ENCODE measurements around the gene ADGRF3. TPM values are rescaled to one million over a fixed set of nuclear protein-coding genes. Genes with fewer than 3 reads are reported as not detected.
"Not testable (repeated sequence)": the region's sequence is repeated elsewhere in the genome, so short reads cannot be mapped to it uniquely, and the experiment has no call there.

Gene ADGRF3
- total RNA-seq, 1 experiment from 2014 or later = 0.09 TPM

- not testable (repeated sequence) for H2BK15ac ChIP-seq (ENCODE audit: low read depth, low read length); H3K79me2 ChIP-seq (ENCODE audit: insufficient read depth, low read length); H3K79me1 ChIP-seq (ENCODE audit: insufficient read depth, low read depth, low read length, poor library complexity, severe bottlenecking); H3K23ac ChIP-seq (ENCODE audit: insufficient read length, low read depth, low read length); H2BK120ac ChIP-seq (ENCODE audit: low read depth, low read length, poor library complexity, severe bottlenecking); H3T11ph ChIP-seq (ENCODE audit: low read length); H3K27ac ChIP-seq (ENCODE audit: insufficient read length, low read depth, low read length); H3K4ac ChIP-seq (ENCODE audit: low read depth, low read length); H2BK12ac ChIP-seq (ENCODE audit: insufficient read length, low read depth, low read length); H4K5ac ChIP-seq (ENCODE audit: insufficient read length, low read depth, low read length); H3K27ac Mint-ChIP-seq; H3K27me3 ChIP-seq (ENCODE audit: insufficient read depth, low read length); H3K23me2 ChIP-seq (ENCODE audit: insufficient read length, low read depth, low read length, poor library complexity, severe bottlenecking); DNase-seq; H3K56ac ChIP-seq (ENCODE audit: insufficient read length, low read depth, low read length); H3K9me3 ChIP-seq (ENCODE audit: control insufficient read depth, low read depth, low read length); H4K91ac ChIP-seq (ENCODE audit: insufficient read length, low read depth, low read length); H2BK20ac ChIP-seq (ENCODE audit: low read depth, low read length, poor library complexity, severe bottlenecking); H3K14ac ChIP-seq (ENCODE audit: insufficient read depth, low read length); H3K27me3 Mint-ChIP-seq (ENCODE audit: low read depth); H4K20me1 ChIP-seq (ENCODE audit: control insufficient read depth, insufficient read depth, insufficient read length); H3K4me1 ChIP-seq (ENCODE audit: insufficient read depth, low read length); H2BK5ac ChIP-seq (ENCODE audit: insufficient read length, low read length); H3K18ac ChIP-seq (ENCODE audit: insufficient read length, low read depth, low read length); H3K9ac ChIP-seq (ENCODE audit: extremely low read depth, insufficient read length, low read length); H3K4me3 Mint-ChIP-seq; H4K8ac ChIP-seq (replicated peaks; ENCODE audit: insufficient read length, low read depth, low read length); H2AFZ ChIP-seq (ENCODE audit: low read length); H3K4me2 ChIP-seq (ENCODE audit: insufficient read depth, insufficient read length, low read length); H3K4me1 Mint-ChIP-seq; H2AK5ac ChIP-seq (ENCODE audit: insufficient read length, low read length)
- peaks cover 43 to 53% (median 50%) of the 10 kb centered on the region in 3 experiments for H3K36me3 Mint-ChIP-seq (ENCODE audit: insufficient read depth in 1 of 3, low read depth in 3 of 3)
- no CpG with 5 or more reads among the region's 2 CpGs for WGBS (ENCODE audit: extremely low coverage, insufficient read length, low lambda C conversion rate)
- peaks cover 10 to 15% of the 10 kb centered on the region in 2 experiments for H3K9me3 Mint-ChIP-seq
Measured at GRCh38 chr2:26369664-26370063, 23.1 kb upstream of the ADGRF3 start.

All from H9 (cell line).